ENCODE data around the gene ASNSD1.
"Not testable (repeated sequence)": the region's sequence is repeated elsewhere in the genome, so short reads cannot be mapped to it uniquely, and the experiment has no call there.

The ASNSD1 gene

GRCh38 chr2:189651284-189651683, 10.0 kb upstream of the ASNSD1 start:
- no peaks in the 10 kb centered on the region for H3K79me2 ChIP-seq (ENCODE audit: insufficient read depth, low read length)
- no peaks in the 10 kb centered on the region for H3K9me3 ChIP-seq (ENCODE audit: insufficient read depth, low read depth, low read length)
- H3K4me2 ChIP-seq (ENCODE audit: low read depth, low read length, poor library complexity, severe bottlenecking) = no peak overlapping the region
- H4K20me1 ChIP-seq (ENCODE audit: insufficient read depth, low read length, poor library complexity, severe bottlenecking) = no peaks in the 10 kb centered on the region
- no peaks in the 10 kb centered on the region for H3K9me2 ChIP-seq (replicated peaks; ENCODE audit: low read depth, low read length)
- no peak overlapping the region for H2AFZ ChIP-seq (ENCODE audit: low read length)
- TF ChIP-seq, protein P1, sequence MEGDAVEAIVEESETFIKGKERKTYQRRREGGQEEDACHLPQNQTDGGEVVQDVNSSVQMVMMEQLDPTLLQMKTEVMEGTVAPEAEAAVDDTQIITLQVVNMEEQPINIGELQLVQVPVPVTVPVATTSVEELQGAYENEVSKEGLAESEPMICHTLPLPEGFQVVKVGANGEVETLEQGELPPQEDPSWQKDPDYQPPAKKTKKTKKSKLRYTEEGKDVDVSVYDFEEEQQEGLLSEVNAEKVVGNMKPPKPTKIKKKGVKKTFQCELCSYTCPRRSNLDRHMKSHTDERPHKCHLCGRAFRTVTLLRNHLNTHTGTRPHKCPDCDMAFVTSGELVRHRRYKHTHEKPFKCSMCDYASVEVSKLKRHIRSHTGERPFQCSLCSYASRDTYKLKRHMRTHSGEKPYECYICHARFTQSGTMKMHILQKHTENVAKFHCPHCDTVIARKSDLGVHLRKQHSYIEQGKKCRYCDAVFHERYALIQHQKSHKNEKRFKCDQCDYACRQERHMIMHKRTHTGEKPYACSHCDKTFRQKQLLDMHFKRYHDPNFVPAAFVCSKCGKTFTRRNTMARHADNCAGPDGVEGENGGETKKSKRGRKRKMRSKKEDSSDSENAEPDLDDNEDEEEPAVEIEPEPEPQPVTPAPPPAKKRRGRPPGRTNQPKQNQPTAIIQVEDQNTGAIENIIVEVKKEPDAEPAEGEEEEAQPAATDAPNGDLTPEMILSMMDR (conservative IDR thresholded peaks at IDR 0.05; ENCODE audit: low read length) = no peak
- no peak for TF ChIP-seq EZH2phosphoT487 (IDR thresholded peaks at IDR 0.05; ENCODE audit: borderline replicate concordance)
- H3K27me3 ChIP-seq (ENCODE audit: insufficient read depth, low read length, poor library complexity, severe bottlenecking) = no peaks in the 10 kb centered on the region
- H3K4me1 ChIP-seq (ENCODE audit: insufficient read depth, low read length, poor library complexity, severe bottlenecking) = no peaks in the 10 kb centered on the region
- H3F3A ChIP-seq (ENCODE audit: low read depth) = no peaks in the 10 kb centered on the region
- H3K4me3 ChIP-seq (ENCODE audit: low read length, poor library complexity, severe bottlenecking) = no peak overlapping the region
- H3K36me3 ChIP-seq (ENCODE audit: insufficient read depth, low read length) = no peaks in the 10 kb centered on the region
- H3K9ac ChIP-seq (ENCODE audit: low read depth, low read length, poor library complexity, severe bottlenecking) = no peak overlapping the region

DNA sequence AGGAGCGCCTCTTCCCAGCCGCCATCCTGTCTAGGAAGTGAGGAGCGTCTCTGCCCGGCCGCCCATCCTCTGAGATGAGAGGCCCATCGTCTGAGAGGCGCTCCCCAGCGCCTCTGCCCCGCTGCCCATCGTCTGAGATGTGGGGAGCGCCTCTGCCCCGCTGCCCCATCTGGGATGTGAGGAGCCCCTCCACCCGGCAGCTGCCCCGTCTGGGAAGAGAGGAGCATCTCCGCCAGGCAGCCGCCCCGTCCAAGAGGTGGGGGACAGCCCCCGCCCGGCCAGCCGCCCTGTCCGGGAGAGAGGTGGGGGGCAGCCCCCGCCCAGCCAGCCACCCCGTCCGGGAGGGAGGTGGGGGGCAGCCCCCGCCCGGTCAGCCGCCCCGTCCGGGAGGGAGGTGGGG, 7.8 kb upstream of the ASNSD1 start:
- H3K27me3 ChIP-seq (ENCODE audit: insufficient read depth, low read length, poor library complexity, severe bottlenecking); H3K36me3 ChIP-seq (ENCODE audit: insufficient read depth, low read length); H3F3A ChIP-seq (ENCODE audit: low read depth); H3K9me2 ChIP-seq (replicated peaks; ENCODE audit: low read depth, low read length); H3K9ac ChIP-seq (ENCODE audit: low read depth, low read length, poor library complexity, severe bottlenecking); H3K79me2 ChIP-seq (ENCODE audit: insufficient read depth, low read length); H3K4me3 ChIP-seq (ENCODE audit: low read length, poor library complexity, severe bottlenecking); H4K20me1 ChIP-seq (ENCODE audit: insufficient read depth, low read length, poor library complexity, severe bottlenecking); H3K9me3 ChIP-seq (ENCODE audit: insufficient read depth, low read depth, low read length); H3K4me2 ChIP-seq (ENCODE audit: low read depth, low read length, poor library complexity, severe bottlenecking); H2AFZ ChIP-seq (ENCODE audit: low read length): not testable (repeated sequence)
- H3K4me1 ChIP-seq (ENCODE audit: insufficient read depth, low read length, poor library complexity, severe bottlenecking) = peaks cover 11% of the 10 kb centered on the region

DNA sequence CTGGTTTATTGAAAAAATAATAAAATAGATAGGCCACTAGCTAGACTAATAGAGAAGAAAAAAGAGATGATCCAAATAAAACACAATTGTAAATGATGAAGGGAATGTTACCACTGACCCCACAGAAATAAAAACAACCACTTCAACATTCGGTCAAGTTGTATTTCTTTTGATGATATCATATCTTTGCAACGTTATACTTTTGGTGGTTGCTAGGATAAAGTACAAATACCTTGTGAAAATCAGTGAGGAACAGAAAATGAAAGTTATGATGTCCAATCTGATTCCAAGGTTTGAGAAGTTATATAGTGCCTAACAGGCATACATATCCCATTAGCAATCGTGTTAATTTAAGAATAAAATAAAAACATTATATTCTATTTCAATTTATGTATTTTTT, 6.6 kb upstream of the ASNSD1 start:
- Histone ChIP-seq H3K4me2 (ENCODE audit: low read depth, low read length, poor library complexity, severe bottlenecking) (no peak overlapping the region), H3K9me2 (replicated peaks; ENCODE audit: low read depth, low read length) (no peaks in the 10 kb centered on the region), H3K9me3 (ENCODE audit: insufficient read depth, low read depth, low read length) (no peaks in the 10 kb centered on the region), H3K4me3 (ENCODE audit: low read length, poor library complexity, severe bottlenecking) (no peak overlapping the region), H3K4me1 (ENCODE audit: insufficient read depth, low read length, poor library complexity, severe bottlenecking) (peaks cover 14% of the 10 kb centered on the region), H2AFZ (ENCODE audit: low read length) (no peak overlapping the region), H4K20me1 (ENCODE audit: insufficient read depth, low read length, poor library complexity, severe bottlenecking) (no peaks in the 10 kb centered on the region), H3K79me2 (ENCODE audit: insufficient read depth, low read length) (no peaks in the 10 kb centered on the region), H3K27me3 (ENCODE audit: insufficient read depth, low read length, poor library complexity, severe bottlenecking) (no peaks in the 10 kb centered on the region), H3F3A (ENCODE audit: low read depth) (0 out of 2 replicates have a peak, but pooled peaks cover 3% of the 10 kb centered on the region), H3K36me3 (ENCODE audit: insufficient read depth, low read length) (no peaks in the 10 kb centered on the region), H3K9ac (ENCODE audit: low read depth, low read length, poor library complexity, severe bottlenecking) (no peak overlapping the region)
- TF ChIP-seq EZH2phosphoT487 (IDR thresholded peaks at IDR 0.05; ENCODE audit: borderline replicate concordance) = no peak
- TF ChIP-seq, protein P1 (conservative IDR thresholded peaks at IDR 0.05; ENCODE audit: low read length) = no peak

DNA sequence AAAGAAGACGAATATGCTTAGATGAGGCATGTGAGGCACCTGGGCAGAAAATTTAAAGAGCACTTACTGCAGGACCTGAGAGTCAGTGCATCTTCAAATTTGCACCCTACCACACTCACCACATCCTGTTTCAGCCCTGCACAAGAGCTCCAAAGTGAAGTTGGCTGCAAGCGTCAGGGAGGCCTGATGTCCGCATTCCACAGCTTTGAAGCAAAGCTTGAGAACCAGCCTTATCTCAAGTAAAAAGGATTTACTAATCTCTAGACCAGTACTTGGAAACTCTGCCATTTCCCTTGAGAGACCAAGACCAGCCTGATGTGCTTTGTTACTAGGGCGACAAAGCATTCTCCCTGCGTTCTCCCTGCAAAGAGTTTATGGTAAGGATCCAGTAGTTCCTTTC, 3.4 kb upstream of the ASNSD1 start:
- no peak for TF ChIP-seq EZH2phosphoT487 (IDR thresholded peaks at IDR 0.05; ENCODE audit: borderline replicate concordance)
- TF ChIP-seq, protein P1 (conservative IDR thresholded peaks at IDR 0.05; ENCODE audit: low read length) = no peak
- peak overlapping the region; percentile 71 for H2AFZ ChIP-seq (ENCODE audit: low read length)
- peaks cover 7% of the 10 kb centered on the region for H4K20me1 ChIP-seq (ENCODE audit: insufficient read depth, low read length, poor library complexity, severe bottlenecking)
- H3K9me3 ChIP-seq (ENCODE audit: insufficient read depth, low read depth, low read length) = no peaks in the 10 kb centered on the region
- no peaks in the 10 kb centered on the region for H3K27me3 ChIP-seq (ENCODE audit: insufficient read depth, low read length, poor library complexity, severe bottlenecking)
- H3K9me2 ChIP-seq (replicated peaks; ENCODE audit: low read depth, low read length) = no peaks in the 10 kb centered on the region
- peaks cover 16% of the 10 kb centered on the region for H3K79me2 ChIP-seq (ENCODE audit: insufficient read depth, low read length)
- peak overlapping the region; percentile 69 for H3K4me2 ChIP-seq (ENCODE audit: low read depth, low read length, poor library complexity, severe bottlenecking)
- no peaks in the 10 kb centered on the region for H3K36me3 ChIP-seq (ENCODE audit: insufficient read depth, low read length)
- H3K4me3 ChIP-seq (ENCODE audit: low read length, poor library complexity, severe bottlenecking) = peak overlapping the region; percentile 58
- H3K4me1 ChIP-seq (ENCODE audit: insufficient read depth, low read length, poor library complexity, severe bottlenecking) = peaks cover 25% of the 10 kb centered on the region
- peak overlapping the region; percentile 37 for H3K9ac ChIP-seq (ENCODE audit: low read depth, low read length, poor library complexity, severe bottlenecking)
- H3F3A ChIP-seq (ENCODE audit: low read depth) = 0 out of 2 replicates have a peak, but pooled peaks cover 3% of the 10 kb centered on the region

All from Loucy (cell line).